HCT116 (cell line): ENCODE results near the gene HK3. TPM values are rescaled to one million over a fixed set of nuclear protein-coding genes. Genes with fewer than 3 reads are reported as not detected.

Source experiments
- ATAC-seq: fragments of 200-7000 bp; cut with Tn5 transposase; 2 replicates; pipeline ENCODE4 v1.9.1; 2020; ENCODE audit warnings: mild to moderate bottlenecking, moderate library complexity
- BruUV-seq: library from RNA; stranded (reverse); fragments of 400-500 nt; replicated peaks from 2 replicates; lab custom pipeline; 2021; lab: Mats Ljungman, UMichigan
- CTCF ChIA-PET: fragments of 300-600 bp; sonication (Branson Sonifier 250); formaldehyde crosslinking; loops from one replicate; lab custom pipeline; 2021; ENCODE audit warnings: antibody characterized with exemption; lab: Charles Lee
- POLR2A ChIA-PET: fragments of 300-600, 350-600 bp; sonication (Branson Sonifier 250); formaldehyde crosslinking; loops from one replicate; lab custom pipeline; 2021; ENCODE audit warnings: antibody characterized with exemption; lab: Charles Lee
- RAD21 ChIA-PET, 2 experiments: fragments of 300-600 bp; sonication (Branson Sonifier 250); formaldehyde crosslinking; loops; one replicate each; lab custom pipeline; 2023; ENCODE audit warnings: low total read pairs in 2 of 2; ENCODE audit not compliant: uncharacterized antibody in 2 of 2, unreplicated experiment in 2 of 2, low non-redundant PET in 1 of 2; lab: Charles Lee
- DNase-seq: peaks from one replicate; pipeline ENCODE4 v3.0.0-alpha.2; 2010; ENCODE audit warnings: low read depth, low spot score
- H2AFZ ChIP-seq: fragments of 200-600 bp; shearing (Covaris generic), sonication (generic); 2 replicates; pipeline ENCODE4 v1.6.1; 2017; ENCODE audit warnings: low read depth, mixed run types, mixed read lengths, antibody characterized with exemption, low read length; ENCODE audit not compliant: poor library complexity, severe bottlenecking
- H3K27ac ChIP-seq: 2 replicates; pipeline ENCODE4 v1.5.1; 2012; ENCODE audit warnings: low read depth, low read length
- H3K27me3 ChIP-seq: fragments of 200-600 bp; sonication (generic); 2 replicates; pipeline ENCODE4 v1.6.1; 2016; ENCODE audit warnings: mixed run types, low read length, mixed read lengths; ENCODE audit not compliant: insufficient read depth
- H3K36me3 ChIP-seq, 2 experiments: fragments of 200-500 bp in 1 of 2; fragments of 200-600 bp in 1 of 2; sonication (Bioruptor generic) in 1 of 2; sonication (generic) in 1 of 2; 2 replicates each; pipeline versions ENCODE4 v1.5.1 to v1.6.1; 2014 to 2016; ENCODE audit warnings: low read length in 2 of 2, inconsistent platforms in 1 of 2, mixed read lengths in 1 of 2, mixed run types in 1 of 2; ENCODE audit not compliant: insufficient read depth in 2 of 2, control insufficient read depth in 1 of 2
- H3K4me1 ChIP-seq, 2 experiments: fragments of 200-600 bp in 1 of 2; sonication (generic) in 1 of 2; 2 replicates each; pipeline versions ENCODE4 v1.5.1 to v1.6.1; 2012 to 2017; ENCODE audit warnings: low read length in 2 of 2, inconsistent platforms in 1 of 2, mild to moderate bottlenecking in 1 of 2, mixed read lengths in 1 of 2, mixed run types in 1 of 2, moderate library complexity in 1 of 2; ENCODE audit not compliant: insufficient read depth in 2 of 2, control insufficient read depth in 1 of 2
- H3K4me2 ChIP-seq: fragments of 200-600 bp; sonication (generic); 2 replicates; pipeline ENCODE4 v1.6.1; 2017; ENCODE audit warnings: mixed run types, low read length, mixed read lengths
- H3K4me3 ChIP-seq, 2 experiments: fragments of 200-600 bp in 1 of 2; sonication (generic) in 1 of 2; replicated peaks in 1 of 2; 2 replicates each; pipeline ENCODE4 v1.5.1; 2011 to 2016; ENCODE audit warnings: low read length in 2 of 2, control low read depth in 1 of 2, low read depth in 1 of 2, mild to moderate bottlenecking in 1 of 2, mixed read lengths in 1 of 2, mixed run types in 1 of 2
- H3K79me2 ChIP-seq: fragments of 200-600 bp; sonication (generic); 2 replicates; pipeline ENCODE4 v1.6.1; 2017; ENCODE audit warnings: mild to moderate bottlenecking, mixed run types, low read length, moderate library complexity, mixed read lengths; ENCODE audit not compliant: insufficient read depth
- H3K9ac ChIP-seq: fragments of 200-600 bp; sonication (generic); 2 replicates; pipeline ENCODE4 v1.6.1; 2016; ENCODE audit warnings: low read length, mixed read lengths
- H3K9me2 ChIP-seq: fragments of 200-600 bp; sonication (generic), shearing (Covaris generic); 2 replicates; pipeline ENCODE4 v1.6.1; 2017; ENCODE audit warnings: mixed run types, mild to moderate bottlenecking, moderate library complexity; ENCODE audit not compliant: insufficient read depth
- H3K9me3 ChIP-seq, 2 experiments: fragments of 200-500 bp in 1 of 2; fragments of 200-600 bp in 1 of 2; sonication (Bioruptor generic) in 1 of 2; sonication (generic) in 1 of 2; 2 replicates each; pipeline ENCODE4 v1.6.1; 2014 to 2017; ENCODE audit warnings: low read length in 2 of 2, mixed read lengths in 2 of 2, inconsistent platforms in 1 of 2, low read depth in 1 of 2, mild to moderate bottlenecking in 1 of 2, mixed run types in 1 of 2, moderate library complexity in 1 of 2; ENCODE audit not compliant: control insufficient read depth in 1 of 2, insufficient read depth in 1 of 2
- H4K20me1 ChIP-seq: fragments of 200-600 bp; sonication (generic), shearing (Covaris generic); 2 replicates; pipeline ENCODE4 v1.6.1; 2017; ENCODE audit warnings: mixed run types, mild to moderate bottlenecking, moderate library complexity; ENCODE audit not compliant: insufficient read depth
- CEBPB ChIP-seq: IDR thresholded peaks from 2 replicates; pipeline ENCODE4 v1.6.1; 2012; ENCODE audit warnings: low read depth
- EGR1 ChIP-seq: IDR thresholded peaks from 2 replicates; pipeline ENCODE4 v1.6.1; 2012; ENCODE audit warnings: low read depth
- ELF1 ChIP-seq: IDR thresholded peaks from 2 replicates; pipeline ENCODE4 v1.6.1; 2012; ENCODE audit warnings: low read depth, borderline replicate concordance
- EZH2 ChIP-seq: fragments of 200-600 bp; sonication (generic); IDR thresholded peaks from 2 replicates; pipeline ENCODE4 v1.6.1; 2017; ENCODE audit warnings: antibody characterized with exemption, mixed run types
- FOSL1 ChIP-seq: IDR thresholded peaks from 2 replicates; pipeline ENCODE4 v1.6.1; 2012; ENCODE audit warnings: low read depth
- POLR2A ChIP-seq: IDR thresholded peaks from 2 replicates; pipeline ENCODE4 v1.7.0; 2011; ENCODE audit warnings: borderline replicate concordance; ENCODE audit not compliant: insufficient read depth, insufficient read length; ENCODE audit errors: extremely low read depth
- TCF7L2 ChIP-seq: IDR thresholded peaks from 2 replicates; pipeline ENCODE4 v1.7.0; 2011; ENCODE audit warnings: borderline replicate concordance, inconsistent platforms; ENCODE audit not compliant: insufficient read depth, insufficient read length; ENCODE audit errors: extremely low read depth
- ZFX ChIP-seq: fragments of 450-650 bp; IDR thresholded peaks from 2 replicates; pipeline ENCODE4 v1.6.1; 2017
- intact Hi-C: fragments of 100-400 bp; cut with micrococcal nuclease; formaldehyde crosslinking; loops from 2 replicates; pipeline ENCODE4 v1.10.0; 2022
- total RNA-seq: library from RNA; stranded (reverse); gene quantifications from one replicate; pipeline ENCODE4 v1.2.1, GENCODE V29; 2021; ENCODE audit not compliant: unreplicated experiment
- TF ChIP-seq, protein P1 (sequence below): IDR thresholded peaks from 2 replicates; pipeline ENCODE4 v1.6.1; 2012
- TF ChIP-seq, protein P2 (sequence below): IDR thresholded peaks from 2 replicates; pipeline ENCODE4 v1.6.1; 2012; ENCODE audit warnings: low read depth

HK3 gene
- total RNA-seq, 1 experiment from 2014 or later, result 0.30 TPM

DNA sequence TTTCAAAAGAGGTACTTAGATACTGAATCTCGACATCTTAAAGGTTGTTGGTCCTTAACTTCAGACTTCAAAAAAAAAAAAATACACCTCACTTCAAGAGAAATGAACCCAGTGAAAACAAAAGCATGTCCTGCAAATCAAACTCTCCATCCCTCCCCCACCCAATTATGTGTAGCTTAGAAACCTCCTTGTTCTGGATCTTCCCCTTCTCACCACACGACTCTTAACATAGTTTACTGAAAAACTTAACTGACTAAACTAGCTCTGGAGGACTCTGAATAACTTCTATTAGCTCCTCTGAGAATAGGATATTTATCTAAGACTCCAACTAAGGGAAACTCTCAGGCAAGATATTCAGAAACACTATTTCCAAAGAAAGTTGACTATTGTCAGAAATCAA, 48.7 kb upstream of the HK3 start:
- H3K4me2 ChIP-seq, result no peak overlapping the region
- H3K9me2 ChIP-seq, result no peaks in the 10 kb centered on the region
- CTCF ChIA-PET, result no interaction called here
- no peak for DNase-seq
- intact Hi-C loops, result loop anchor here (5.0 kb wide), 1 partner anchor 271 kb away; no protein-coding TSS in a partner anchor
- no peaks in the 10 kb centered on the region for H4K20me1 ChIP-seq
- H3K27me3 ChIP-seq, result no peaks in the 10 kb centered on the region
- TF ChIP-seq ELF1 (no peak), EGR1 (no peak)
- TF ChIP-seq, all 23 proteins: peak for 0
- no peak overlapping the region for H3K27ac ChIP-seq
- ChIA-PET RAD21 (interaction anchor here in 1 of 2 experiments (0.7 kb wide), 1 partner anchor 272 kb away, joined by 3 read pairs; no protein-coding TSS in a partner anchor), POLR2A (no interaction called here)
- no peak overlapping the region for H3K4me3 ChIP-seq
- H3K4me1 ChIP-seq, result no peaks in the 10 kb centered on the region
- peaks cover 21 to 39% of the 10 kb centered on the region in 2 experiments; a peak in 3 of 4 replicates for H3K36me3 ChIP-seq
- ATAC-seq, result no peak
- 0 out of 2 replicates have a peak, but pooled peaks cover 11% of the 10 kb centered on the region for H3K79me2 ChIP-seq
- BruUV-seq, result no TSS peak
- H3K9me3 ChIP-seq, result no peaks in the 10 kb centered on the region
- H3K9ac ChIP-seq, result no peak overlapping the region
- H2AFZ ChIP-seq, result no peak overlapping the region

DNA sequence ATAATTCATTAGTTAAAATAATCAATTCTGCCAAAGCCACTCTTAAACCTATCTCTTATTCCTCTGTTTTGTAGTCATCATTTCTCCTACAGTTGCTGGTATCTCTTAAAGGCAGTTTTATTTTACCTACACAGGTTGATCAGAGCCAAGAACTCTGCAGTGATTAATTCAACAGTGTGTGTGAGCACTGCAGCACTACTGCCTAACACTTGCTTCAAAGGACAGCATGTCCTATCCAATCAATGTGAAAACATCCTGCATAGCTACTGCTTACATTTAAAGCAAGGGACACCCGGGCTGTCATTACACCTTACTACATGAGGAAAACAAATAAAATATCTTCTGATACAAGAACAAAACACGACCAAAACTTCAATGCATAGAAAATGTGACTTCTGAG, 45.1 kb upstream of the HK3 start:
- Histone ChIP-seq H3K79me2 (peaks cover 18% of the 10 kb centered on the region; the same call in 1 of the 2 replicates), H3K27me3 (no peaks in the 10 kb centered on the region), H4K20me1 (no peaks in the 10 kb centered on the region), H2AFZ (no peak overlapping the region), H3K36me3 (peaks cover 17 to 26% of the 10 kb centered on the region in 2 experiments; a peak in 3 of 4 replicates), H3K27ac (no peak overlapping the region), H3K9ac (no peak overlapping the region), H3K4me2 (no peak overlapping the region), H3K9me2 (no peaks in the 10 kb centered on the region), H3K4me1 (no peaks in the 10 kb centered on the region), H3K4me3 (no peak overlapping the region), H3K9me3 (no peaks in the 10 kb centered on the region)
- CTCF ChIA-PET, result no interaction called here
- RAD21 ChIA-PET, result no interaction called here
- POLR2A ChIA-PET, result no interaction called here
- no TSS peak for BruUV-seq
- DNase-seq (no peak), ATAC-seq (no peak)
- intact Hi-C loops, result no loop called here
- TF ChIP-seq ELF1, result no peak
- TF ChIP-seq, protein P1, sequence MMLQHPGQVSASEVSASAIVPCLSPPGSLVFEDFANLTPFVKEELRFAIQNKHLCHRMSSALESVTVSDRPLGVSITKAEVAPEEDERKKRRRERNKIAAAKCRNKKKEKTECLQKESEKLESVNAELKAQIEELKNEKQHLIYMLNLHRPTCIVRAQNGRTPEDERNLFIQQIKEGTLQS, result no peak
- no peak for TF ChIP-seq EZH2
- no peak for TF ChIP-seq POLR2A
- TF ChIP-seq TCF7L2, result no peak
- TF ChIP-seq, protein P2, sequence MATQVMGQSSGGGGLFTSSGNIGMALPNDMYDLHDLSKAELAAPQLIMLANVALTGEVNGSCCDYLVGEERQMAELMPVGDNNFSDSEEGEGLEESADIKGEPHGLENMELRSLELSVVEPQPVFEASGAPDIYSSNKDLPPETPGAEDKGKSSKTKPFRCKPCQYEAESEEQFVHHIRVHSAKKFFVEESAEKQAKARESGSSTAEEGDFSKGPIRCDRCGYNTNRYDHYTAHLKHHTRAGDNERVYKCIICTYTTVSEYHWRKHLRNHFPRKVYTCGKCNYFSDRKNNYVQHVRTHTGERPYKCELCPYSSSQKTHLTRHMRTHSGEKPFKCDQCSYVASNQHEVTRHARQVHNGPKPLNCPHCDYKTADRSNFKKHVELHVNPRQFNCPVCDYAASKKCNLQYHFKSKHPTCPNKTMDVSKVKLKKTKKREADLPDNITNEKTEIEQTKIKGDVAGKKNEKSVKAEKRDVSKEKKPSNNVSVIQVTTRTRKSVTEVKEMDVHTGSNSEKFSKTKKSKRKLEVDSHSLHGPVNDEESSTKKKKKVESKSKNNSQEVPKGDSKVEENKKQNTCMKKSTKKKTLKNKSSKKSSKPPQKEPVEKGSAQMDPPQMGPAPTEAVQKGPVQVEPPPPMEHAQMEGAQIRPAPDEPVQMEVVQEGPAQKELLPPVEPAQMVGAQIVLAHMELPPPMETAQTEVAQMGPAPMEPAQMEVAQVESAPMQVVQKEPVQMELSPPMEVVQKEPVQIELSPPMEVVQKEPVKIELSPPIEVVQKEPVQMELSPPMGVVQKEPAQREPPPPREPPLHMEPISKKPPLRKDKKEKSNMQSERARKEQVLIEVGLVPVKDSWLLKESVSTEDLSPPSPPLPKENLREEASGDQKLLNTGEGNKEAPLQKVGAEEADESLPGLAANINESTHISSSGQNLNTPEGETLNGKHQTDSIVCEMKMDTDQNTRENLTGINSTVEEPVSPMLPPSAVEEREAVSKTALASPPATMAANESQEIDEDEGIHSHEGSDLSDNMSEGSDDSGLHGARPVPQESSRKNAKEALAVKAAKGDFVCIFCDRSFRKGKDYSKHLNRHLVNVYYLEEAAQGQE, result no peak
- no peak for TF ChIP-seq CEBPB
- TF ChIP-seq ZFX, result no peak
- no peak for TF ChIP-seq FOSL1
